ENCODE data around the gene RIPPLY3.

DNA sequence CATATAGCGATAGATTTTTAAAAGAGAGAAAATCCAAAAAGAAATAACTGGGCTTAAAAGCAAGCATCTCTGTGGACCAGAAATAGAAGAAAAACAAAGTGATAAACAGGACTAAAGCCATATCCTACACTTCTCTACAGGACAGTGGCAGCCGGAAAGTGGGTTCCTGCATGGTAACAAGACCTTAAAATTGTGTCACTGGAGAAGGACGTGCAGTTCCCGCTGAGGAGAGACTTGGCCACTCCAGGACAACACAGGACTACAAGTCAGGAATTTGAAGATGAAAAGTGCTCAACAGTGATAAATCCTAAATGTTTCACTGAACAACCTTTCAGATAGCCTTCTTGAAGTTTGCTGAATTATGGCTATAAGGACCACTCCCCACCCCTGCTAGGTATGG is 38.1 kb upstream of the RIPPLY3 start:
- TF ChIP-seq ZFP30 (CRISPR knock-in tag; IDR thresholded peaks at IDR 0.05): no peak
- TF ChIP-seq ISL1 (CRISPR knock-in tag; IDR thresholded peaks at IDR 0.05): no peak
- no peak for TF ChIP-seq CSDC2 (CRISPR knock-in tag; IDR thresholded peaks at IDR 0.05)
- no peak for TF ChIP-seq TCF4 (CRISPR knock-in tag; IDR thresholded peaks at IDR 0.05; ENCODE audit: borderline replicate concordance)
- no peak for TF ChIP-seq SNAI2 (CRISPR knock-in tag; IDR thresholded peaks at IDR 0.05)
- TF ChIP-seq, protein P1, sequence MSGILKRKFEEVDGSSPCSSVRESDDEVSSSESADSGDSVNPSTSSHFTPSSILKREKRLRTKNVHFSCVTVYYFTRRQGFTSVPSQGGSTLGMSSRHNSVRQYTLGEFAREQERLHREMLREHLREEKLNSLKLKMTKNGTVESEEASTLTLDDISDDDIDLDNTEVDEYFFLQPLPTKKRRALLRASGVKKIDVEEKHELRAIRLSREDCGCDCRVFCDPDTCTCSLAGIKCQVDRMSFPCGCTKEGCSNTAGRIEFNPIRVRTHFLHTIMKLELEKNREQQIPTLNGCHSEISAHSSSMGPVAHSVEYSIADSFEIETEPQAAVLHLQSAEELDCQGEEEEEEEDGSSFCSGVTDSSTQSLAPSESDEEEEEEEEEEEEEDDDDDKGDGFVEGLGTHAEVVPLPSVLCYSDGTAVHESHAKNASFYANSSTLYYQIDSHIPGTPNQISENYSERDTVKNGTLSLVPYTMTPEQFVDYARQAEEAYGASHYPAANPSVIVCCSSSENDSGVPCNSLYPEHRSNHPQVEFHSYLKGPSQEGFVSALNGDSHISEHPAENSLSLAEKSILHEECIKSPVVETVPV (CRISPR knock-in tag; IDR thresholded peaks at IDR 0.05): no peak
- TF ChIP-seq, protein P2, sequence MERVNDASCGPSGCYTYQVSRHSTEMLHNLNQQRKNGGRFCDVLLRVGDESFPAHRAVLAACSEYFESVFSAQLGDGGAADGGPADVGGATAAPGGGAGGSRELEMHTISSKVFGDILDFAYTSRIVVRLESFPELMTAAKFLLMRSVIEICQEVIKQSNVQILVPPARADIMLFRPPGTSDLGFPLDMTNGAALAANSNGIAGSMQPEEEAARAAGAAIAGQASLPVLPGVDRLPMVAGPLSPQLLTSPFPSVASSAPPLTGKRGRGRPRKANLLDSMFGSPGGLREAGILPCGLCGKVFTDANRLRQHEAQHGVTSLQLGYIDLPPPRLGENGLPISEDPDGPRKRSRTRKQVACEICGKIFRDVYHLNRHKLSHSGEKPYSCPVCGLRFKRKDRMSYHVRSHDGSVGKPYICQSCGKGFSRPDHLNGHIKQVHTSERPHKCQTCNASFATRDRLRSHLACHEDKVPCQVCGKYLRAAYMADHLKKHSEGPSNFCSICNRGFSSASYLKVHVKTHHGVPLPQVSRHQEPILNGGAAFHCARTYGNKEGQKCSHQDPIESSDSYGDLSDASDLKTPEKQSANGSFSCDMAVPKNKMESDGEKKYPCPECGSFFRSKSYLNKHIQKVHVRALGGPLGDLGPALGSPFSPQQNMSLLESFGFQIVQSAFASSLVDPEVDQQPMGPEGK (CRISPR knock-in tag; IDR thresholded peaks at IDR 0.05; ENCODE audit: borderline replicate concordance): no peak
- no peak for TF ChIP-seq TOX (CRISPR knock-in tag; IDR thresholded peaks at IDR 0.05; ENCODE audit: borderline replicate concordance)
- no peak for TF ChIP-seq GLIS3 (CRISPR knock-in tag; IDR thresholded peaks at IDR 0.05)
- no peak for TF ChIP-seq ZFP3 (CRISPR knock-in tag; IDR thresholded peaks at IDR 0.05)
- TF ChIP-seq RARB (CRISPR knock-in tag; IDR thresholded peaks at IDR 0.05): no peak
- TF ChIP-seq PPARA (CRISPR knock-in tag; IDR thresholded peaks at IDR 0.05; ENCODE audit: borderline replicate concordance): no peak
- TF ChIP-seq ZNF70 (CRISPR knock-in tag; IDR thresholded peaks at IDR 0.05): no peak

All from SK-N-SH treated with all-trans-retinoic acid at 6 μM for 48 hours (cell line).